Adrenal gland (tissue), 5 donors: ENCODE data around the gene IL1RAP.

ENCODE experiments used
- POLR2A ChIP-seq, 2 donors: fragments of 450-650 bp; IDR thresholded peaks; one replicate each; pipeline ENCODE4 v1.6.1; 2017; ENCODE audit warnings: antibody characterized with exemption in 2 of 2, mild to moderate bottlenecking in 2 of 2, moderate library complexity in 1 of 2
- TF ChIP-seq, protein P1 (sequence below), 6 experiments: fragments of 450-650 bp in 4 of 6; fragments of 200-600 bp in 2 of 6; sonication (generic) in 1 of 6; IDR thresholded peaks; 1 replicate in 5 of 6; 2 replicates in 1 of 6; pipeline versions ENCODE4 v1.5.1 to v1.8.0; 2016 to 2021; ENCODE audit warnings: antibody characterized with exemption in 6 of 6, mild to moderate bottlenecking in 2 of 6, moderate library complexity in 1 of 6
- donor health status: DM: no; HTN: no; CAD: no.

DNA sequence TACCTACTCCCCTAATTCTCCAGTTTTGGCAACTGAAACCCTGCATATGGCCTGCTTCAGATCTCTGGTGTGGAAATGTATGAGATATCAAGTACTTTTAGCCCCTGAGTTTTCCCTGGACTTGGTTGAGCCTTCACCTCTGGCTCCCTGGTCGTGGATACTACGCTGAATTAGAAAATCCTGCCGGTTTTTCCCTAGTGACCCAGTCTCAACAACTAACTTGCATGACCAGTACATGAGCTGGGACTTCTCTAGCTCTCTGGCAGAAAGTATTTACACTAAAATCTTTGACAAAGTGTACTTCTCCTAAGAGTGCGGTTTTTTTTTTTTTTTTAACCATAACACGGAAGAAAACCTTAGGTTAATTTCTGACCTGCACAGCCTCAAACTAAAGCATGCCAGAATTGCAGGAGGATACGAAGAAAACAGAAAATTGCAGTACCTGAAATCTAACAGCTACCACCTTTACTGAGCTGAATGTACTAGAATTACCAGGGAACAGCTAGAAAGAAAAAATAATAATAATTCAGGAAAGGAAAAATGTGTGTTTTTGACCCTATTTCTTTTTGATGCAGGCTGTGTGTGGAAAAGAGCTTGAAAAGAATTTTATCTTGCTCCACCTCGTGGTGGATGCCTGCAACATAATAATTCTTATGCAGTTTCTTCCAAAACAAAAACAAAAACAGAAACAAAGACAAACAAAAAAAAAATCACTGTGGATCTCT lies 183.1 kb downstream of the IL1RAP start:
- TF ChIP-seq, protein P1, sequence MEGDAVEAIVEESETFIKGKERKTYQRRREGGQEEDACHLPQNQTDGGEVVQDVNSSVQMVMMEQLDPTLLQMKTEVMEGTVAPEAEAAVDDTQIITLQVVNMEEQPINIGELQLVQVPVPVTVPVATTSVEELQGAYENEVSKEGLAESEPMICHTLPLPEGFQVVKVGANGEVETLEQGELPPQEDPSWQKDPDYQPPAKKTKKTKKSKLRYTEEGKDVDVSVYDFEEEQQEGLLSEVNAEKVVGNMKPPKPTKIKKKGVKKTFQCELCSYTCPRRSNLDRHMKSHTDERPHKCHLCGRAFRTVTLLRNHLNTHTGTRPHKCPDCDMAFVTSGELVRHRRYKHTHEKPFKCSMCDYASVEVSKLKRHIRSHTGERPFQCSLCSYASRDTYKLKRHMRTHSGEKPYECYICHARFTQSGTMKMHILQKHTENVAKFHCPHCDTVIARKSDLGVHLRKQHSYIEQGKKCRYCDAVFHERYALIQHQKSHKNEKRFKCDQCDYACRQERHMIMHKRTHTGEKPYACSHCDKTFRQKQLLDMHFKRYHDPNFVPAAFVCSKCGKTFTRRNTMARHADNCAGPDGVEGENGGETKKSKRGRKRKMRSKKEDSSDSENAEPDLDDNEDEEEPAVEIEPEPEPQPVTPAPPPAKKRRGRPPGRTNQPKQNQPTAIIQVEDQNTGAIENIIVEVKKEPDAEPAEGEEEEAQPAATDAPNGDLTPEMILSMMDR (IDR thresholded peaks at IDR 0.05) = peak; percentile 47 to 66 (median 56)
- TF ChIP-seq POLR2A (IDR thresholded peaks at IDR 0.05) = no peak
